Kidney epithelial cell (primary cell): Measurements from ENCODE around the gene SHISA7. TPM values are rescaled to one million over a fixed set of nuclear protein-coding genes. Genes with fewer than 3 reads are reported as not detected.

Experiments used
- DNase-seq: peaks from one replicate; pipeline ENCODE4 v3.0.0-alpha.2; 2010; ENCODE audit warnings: low read depth
- H3K27me3 ChIP-seq: 2 replicates; pipeline ENCODE4 v1.6.0; 2011; ENCODE audit warnings: low read length; ENCODE audit not compliant: control insufficient read depth, insufficient read depth
- H3K36me3 ChIP-seq: 2 replicates; pipeline ENCODE4 v1.5.1; 2011; ENCODE audit warnings: low read length; ENCODE audit not compliant: control insufficient read depth, insufficient read depth
- H3K4me3 ChIP-seq: 2 replicates; pipeline ENCODE4 v1.5.1; 2011; ENCODE audit warnings: low read depth, mild to moderate bottlenecking, control low read depth, low read length
- CTCF ChIP-seq: IDR thresholded peaks from 2 replicates; pipeline ENCODE4 v1.5.1; 2011; ENCODE audit warnings: mild to moderate bottlenecking, moderate library complexity, low read length, control low read depth, inconsistent platforms; ENCODE audit not compliant: insufficient read depth, poor library complexity, severe bottlenecking
- total RNA-seq: library from RNA; depleted of rRNA; stranded (reverse); fragments of >200 nt; gene quantifications from 2 replicates; pipeline ENCODE4 v1.2.3, GENCODE V29; 2015

The SHISA7 gene
- total RNA-seq, 1 donor from 2014 or later = not detected

GRCh38 chr19:55455576-55456235, 12.6 kb upstream of the SHISA7 start:
- H3K4me3 ChIP-seq = no peak overlapping the region
- TF ChIP-seq CTCF = no peak
- H3K27me3 ChIP-seq = peaks cover 21% of the 10 kb centered on the region
- DNase-seq = no peak
- no peaks in the 10 kb centered on the region for H3K36me3 ChIP-seq

DNA sequence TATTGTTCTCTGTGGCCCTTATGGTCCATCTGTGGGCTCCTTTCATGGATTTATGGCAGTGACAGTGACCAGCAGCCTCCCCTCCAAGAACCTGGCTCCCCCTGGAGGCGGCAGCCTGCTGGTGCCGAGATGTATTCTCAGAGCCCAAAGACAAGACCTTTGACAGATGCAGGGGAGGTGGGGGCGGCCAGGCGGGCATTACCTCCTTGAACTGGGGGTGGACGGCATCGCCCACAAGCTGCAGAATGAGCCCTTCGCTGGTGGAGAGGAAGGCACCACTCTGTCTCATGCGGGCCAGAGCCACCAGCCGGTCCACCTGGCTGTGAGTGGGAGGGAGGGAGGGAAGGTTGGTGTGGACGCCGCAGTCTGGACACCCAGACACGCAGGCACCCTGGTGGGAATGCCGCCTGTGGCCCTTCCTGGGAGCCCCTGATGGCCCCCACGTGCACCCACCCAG, 11.7 kb upstream of the SHISA7 start:
- Histone ChIP-seq H3K4me3 (no peak overlapping the region), H3K36me3 (no peaks in the 10 kb centered on the region), H3K27me3 (peaks cover 27% of the 10 kb centered on the region)
- DNase-seq = no peak
- peak; percentile 82 for TF ChIP-seq CTCF

DNA sequence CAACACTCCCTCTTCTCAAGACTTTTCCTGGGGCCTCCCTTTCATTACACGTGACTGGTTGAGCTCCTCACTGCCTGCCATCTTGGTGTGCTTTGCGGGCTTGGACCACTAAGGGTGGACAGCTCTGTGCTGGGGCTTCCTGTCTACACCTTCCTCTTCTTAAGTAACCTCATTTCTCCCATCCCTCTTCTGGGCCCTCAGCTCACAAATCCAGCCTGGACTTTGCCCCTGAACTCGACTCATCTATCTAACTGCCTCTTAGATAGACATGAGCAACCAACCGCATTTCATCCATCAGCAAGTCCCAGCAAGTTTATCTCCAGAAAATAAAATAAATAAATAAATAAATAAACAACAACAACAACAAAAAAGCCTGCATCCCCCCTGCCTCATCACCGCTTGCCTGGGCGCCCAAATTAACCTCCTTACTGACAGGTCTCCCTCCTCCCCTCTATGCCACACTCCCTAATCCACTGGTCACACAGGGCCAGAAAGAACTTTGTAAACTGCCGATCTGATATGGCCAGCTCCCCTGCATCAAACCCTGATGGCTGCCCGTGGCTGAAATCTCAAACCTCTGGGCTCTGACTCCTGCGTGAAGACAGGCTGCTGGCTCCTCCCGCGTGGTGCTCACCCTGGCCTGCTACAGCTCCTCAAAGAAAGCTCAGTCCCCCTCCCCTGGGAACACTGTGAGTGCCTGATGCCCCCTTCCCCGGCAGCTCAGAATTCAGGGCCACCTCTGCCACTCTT, 10.6 kb upstream of the SHISA7 start:
- peaks cover 38% of the 10 kb centered on the region for H3K27me3 ChIP-seq
- no peak for TF ChIP-seq CTCF
- DNase-seq = no peak
- H3K4me3 ChIP-seq = no peak overlapping the region
- H3K36me3 ChIP-seq = no peaks in the 10 kb centered on the region

DNA sequence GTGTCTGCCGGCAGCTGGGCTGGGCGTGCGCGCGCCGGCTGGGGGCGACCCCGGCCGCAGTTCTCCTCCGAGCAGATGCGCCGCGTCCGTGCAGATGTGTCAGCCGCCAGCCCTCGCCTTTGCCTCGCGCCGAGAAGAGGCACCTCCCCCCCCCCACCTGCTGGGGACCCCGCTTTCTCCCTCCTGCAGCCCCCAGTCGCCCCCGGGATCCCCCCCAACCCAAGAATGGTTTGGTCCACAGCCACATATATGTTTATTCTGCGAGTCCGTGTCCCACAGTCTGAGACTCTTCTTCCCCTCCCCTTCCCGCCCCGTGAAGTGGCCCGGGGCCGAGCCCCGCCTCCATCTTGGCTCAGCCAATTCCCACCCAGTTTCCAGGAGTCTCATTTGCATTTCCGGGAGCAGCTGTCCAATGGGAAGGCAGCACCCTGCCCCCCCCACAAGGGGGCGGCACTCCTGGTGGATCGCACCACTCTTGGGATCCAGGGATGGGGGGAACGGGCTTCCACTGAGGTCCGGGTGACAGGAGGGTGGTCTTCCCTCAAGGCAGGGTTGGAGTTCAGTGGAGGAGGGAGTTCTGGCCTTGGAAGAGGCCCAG, 9.7 kb upstream of the SHISA7 start:
- Histone ChIP-seq H3K4me3 (no peak overlapping the region), H3K27me3 (peaks cover 46% of the 10 kb centered on the region), H3K36me3 (no peaks in the 10 kb centered on the region)
- peak; percentile 11 for TF ChIP-seq CTCF
- DNase-seq = no peak

DNA sequence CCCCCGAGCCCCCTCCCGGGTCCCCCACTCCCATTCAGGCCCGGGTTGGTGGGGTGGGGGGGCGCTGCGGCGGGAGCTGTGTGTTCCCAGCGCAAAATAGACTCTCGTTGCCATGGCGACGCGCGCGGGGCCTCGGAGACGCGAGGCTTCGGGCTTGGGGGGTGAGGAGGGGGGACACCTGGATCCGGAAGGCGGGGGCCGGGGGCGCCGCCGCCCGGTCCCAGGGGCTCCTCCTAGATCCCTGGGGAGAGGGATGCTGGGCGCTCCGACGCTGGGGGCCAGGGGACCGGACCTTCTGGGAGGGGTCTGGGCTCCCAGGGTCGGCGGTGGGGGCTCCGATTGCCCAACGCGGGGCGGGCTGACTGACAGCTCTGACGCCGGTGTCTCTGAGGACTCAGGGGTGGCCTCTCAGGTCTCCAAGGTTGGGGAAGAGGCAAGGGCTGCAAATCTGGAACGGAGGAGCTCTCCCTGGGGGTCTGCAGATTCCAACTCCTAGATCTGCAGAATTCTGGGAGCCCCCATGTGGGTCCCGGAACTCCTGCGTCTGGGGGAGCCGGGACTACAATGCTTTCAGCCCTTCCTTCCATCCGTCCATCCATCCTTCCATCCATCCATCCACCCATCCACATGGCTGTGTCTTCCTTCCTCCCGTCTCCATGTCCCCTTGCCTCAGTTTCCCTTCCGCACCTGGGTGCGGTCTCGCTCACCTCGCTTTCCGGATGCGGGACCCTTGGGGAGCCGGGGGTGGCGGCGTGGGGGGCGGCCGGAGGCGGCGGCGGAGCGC, 9.1 kb upstream of the SHISA7 start:
- H3K36me3 ChIP-seq = no peaks in the 10 kb centered on the region
- H3K4me3 ChIP-seq = no peak overlapping the region
- no peak for TF ChIP-seq CTCF
- H3K27me3 ChIP-seq = peaks cover 53% of the 10 kb centered on the region
- no peak for DNase-seq
